ENCODE measurements around the gene CEP112. TPM values are rescaled to one million over a fixed set of nuclear protein-coding genes. Genes with fewer than 3 reads are reported as not detected.

The CEP112 gene
- total and polyA plus RNA-seq, 2 of the 13 experiments (the other 11 are each of a cell fraction or from before 2014, with no cell fraction given): 1.2 to 3.4 TPM

DNA sequence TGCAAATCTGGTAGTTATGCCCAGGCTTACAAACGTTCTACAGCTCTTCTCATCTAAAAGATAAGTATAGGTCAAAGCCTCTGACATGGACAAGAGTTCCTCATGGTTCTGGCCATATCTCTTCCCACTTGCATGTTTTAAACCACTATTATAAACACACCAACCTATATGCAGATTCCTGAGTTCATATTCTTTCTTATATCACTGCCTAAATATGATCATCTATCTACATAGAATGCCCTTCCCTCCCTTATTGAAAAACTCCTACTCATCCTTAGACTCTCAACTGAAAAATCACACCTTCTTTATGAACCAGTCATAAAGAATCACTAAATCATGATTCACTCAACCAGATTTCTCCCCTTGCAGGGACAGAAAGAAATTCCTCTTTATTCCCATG is 128.2 kb downstream of the CEP112 start (continued):
- TF ChIP-seq, protein P1, sequence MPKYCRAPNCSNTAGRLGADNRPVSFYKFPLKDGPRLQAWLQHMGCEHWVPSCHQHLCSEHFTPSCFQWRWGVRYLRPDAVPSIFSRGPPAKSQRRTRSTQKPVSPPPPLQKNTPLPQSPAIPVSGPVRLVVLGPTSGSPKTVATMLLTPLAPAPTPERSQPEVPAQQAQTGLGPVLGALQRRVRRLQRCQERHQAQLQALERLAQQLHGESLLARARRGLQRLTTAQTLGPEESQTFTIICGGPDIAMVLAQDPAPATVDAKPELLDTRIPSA (CRISPR knock-in tag; IDR thresholded peaks at IDR 0.05; ENCODE audit: borderline replicate concordance): no peak
- TF ChIP-seq KLF9 (CRISPR knock-in tag; IDR thresholded peaks at IDR 0.05; ENCODE audit: low read depth): no peak
- no peak for TF ChIP-seq NFIB (CRISPR knock-in tag; IDR thresholded peaks at IDR 0.05; ENCODE audit: borderline replicate concordance)
- TF ChIP-seq POLR2AphosphoS2 (IDR thresholded peaks at IDR 0.05; ENCODE audit: low read depth, low read length): no peak
- TF ChIP-seq ZNF546 (CRISPR knock-in tag; conservative IDR thresholded peaks at IDR 0.05): no peak
- TF ChIP-seq HOXA5 (CRISPR knock-in tag; IDR thresholded peaks at IDR 0.05): no peak
- no peak for TF ChIP-seq BHLHE40 (IDR thresholded peaks at IDR 0.05; ENCODE audit: low read length)
- no peak for TF ChIP-seq EP300 (IDR thresholded peaks at IDR 0.05; ENCODE audit: low read depth in 2 of 2, low read length in 2 of 2)
- no peak for TF ChIP-seq EP300 (CRISPR knock-in tag; IDR thresholded peaks at IDR 0.05; ENCODE audit: borderline replicate concordance)
- TF ChIP-seq, protein P2, sequence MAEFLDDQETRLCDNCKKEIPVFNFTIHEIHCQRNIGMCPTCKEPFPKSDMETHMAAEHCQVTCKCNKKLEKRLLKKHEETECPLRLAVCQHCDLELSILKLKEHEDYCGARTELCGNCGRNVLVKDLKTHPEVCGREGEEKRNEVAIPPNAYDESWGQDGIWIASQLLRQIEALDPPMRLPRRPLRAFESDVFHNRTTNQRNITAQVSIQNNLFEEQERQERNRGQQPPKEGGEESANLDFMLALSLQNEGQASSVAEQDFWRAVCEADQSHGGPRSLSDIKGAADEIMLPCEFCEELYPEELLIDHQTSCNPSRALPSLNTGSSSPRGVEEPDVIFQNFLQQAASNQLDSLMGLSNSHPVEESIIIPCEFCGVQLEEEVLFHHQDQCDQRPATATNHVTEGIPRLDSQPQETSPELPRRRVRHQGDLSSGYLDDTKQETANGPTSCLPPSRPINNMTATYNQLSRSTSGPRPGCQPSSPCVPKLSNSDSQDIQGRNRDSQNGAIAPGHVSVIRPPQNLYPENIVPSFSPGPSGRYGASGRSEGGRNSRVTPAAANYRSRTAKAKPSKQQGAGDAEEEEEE (CRISPR knock-in tag; IDR thresholded peaks at IDR 0.05; ENCODE audit: borderline replicate concordance): no peak
- TF ChIP-seq BCL6 (CRISPR knock-in tag; IDR thresholded peaks at IDR 0.05): no peak
- no peak for TF ChIP-seq LCORL (IDR thresholded peaks at IDR 0.05)
- TF ChIP-seq LCORL (CRISPR knock-in tag; IDR thresholded peaks at IDR 0.05): no peak
- TF ChIP-seq, protein P3, sequence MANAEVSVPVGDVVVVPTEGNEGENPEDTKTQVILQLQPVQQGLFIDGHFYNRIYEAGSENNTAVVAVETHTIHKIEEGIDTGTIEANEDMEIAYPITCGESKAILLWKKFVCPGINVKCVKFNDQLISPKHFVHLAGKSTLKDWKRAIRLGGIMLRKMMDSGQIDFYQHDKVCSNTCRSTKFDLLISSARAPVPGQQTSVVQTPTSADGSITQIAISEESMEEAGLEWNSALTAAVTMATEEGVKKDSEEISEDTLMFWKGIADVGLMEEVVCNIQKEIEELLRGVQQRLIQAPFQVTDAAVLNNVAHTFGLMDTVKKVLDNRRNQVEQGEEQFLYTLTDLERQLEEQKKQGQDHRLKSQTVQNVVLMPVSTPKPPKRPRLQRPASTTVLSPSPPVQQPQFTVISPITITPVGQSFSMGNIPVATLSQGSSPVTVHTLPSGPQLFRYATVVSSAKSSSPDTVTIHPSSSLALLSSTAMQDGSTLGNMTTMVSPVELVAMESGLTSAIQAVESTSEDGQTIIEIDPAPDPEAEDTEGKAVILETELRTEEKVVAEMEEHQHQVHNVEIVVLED (CRISPR knock-in tag; IDR thresholded peaks at IDR 0.05; ENCODE audit: borderline replicate concordance): no peak

All from HepG2 (cell line).